Fibroblast of lung (primary cell): ENCODE data around the gene WDR36.

Experiments
- EZH2 ChIP-seq: IDR thresholded peaks from 2 replicates; pipeline ENCODE4 v1.5.1; 2012; ENCODE audit warnings: low read length, control low read depth, mild to moderate bottlenecking; ENCODE audit errors: missing control alignments
- TF ChIP-seq, protein P1 (sequence below), 2 donors: IDR thresholded peaks in 1 of 2; conservative IDR thresholded peaks in 1 of 2; 1 replicate in 1 of 2; 2 replicates in 1 of 2; pipeline ENCODE4 v1.5.1; 2011 to 2012; ENCODE audit warnings: low read length in 2 of 2, control low read depth in 1 of 2, inconsistent platforms in 1 of 2, low read depth in 1 of 2, mild to moderate bottlenecking in 1 of 2

DNA sequence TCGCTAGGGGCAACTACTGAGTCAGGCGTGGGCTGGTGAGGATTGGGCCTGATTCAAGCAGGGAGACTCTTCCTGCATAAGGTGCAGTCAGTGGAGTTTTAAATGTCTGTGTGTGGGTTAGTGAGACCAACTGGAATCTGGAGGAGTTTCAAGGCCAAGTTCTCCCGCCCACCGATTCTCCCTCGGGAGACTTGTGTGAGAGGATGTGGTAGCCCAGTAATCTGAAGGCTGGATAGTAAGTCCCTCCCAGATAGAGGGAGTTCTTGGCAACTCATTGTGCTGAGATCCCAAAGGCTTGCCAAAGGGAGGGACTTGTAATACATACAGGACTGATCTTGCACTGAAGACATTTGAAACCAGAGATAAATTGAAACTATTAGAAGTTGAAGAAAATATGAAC is 51.8 kb downstream of the WDR36 start:
- TF ChIP-seq, protein P1, sequence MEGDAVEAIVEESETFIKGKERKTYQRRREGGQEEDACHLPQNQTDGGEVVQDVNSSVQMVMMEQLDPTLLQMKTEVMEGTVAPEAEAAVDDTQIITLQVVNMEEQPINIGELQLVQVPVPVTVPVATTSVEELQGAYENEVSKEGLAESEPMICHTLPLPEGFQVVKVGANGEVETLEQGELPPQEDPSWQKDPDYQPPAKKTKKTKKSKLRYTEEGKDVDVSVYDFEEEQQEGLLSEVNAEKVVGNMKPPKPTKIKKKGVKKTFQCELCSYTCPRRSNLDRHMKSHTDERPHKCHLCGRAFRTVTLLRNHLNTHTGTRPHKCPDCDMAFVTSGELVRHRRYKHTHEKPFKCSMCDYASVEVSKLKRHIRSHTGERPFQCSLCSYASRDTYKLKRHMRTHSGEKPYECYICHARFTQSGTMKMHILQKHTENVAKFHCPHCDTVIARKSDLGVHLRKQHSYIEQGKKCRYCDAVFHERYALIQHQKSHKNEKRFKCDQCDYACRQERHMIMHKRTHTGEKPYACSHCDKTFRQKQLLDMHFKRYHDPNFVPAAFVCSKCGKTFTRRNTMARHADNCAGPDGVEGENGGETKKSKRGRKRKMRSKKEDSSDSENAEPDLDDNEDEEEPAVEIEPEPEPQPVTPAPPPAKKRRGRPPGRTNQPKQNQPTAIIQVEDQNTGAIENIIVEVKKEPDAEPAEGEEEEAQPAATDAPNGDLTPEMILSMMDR (conservative IDR thresholded peaks at IDR 0.05 in 1 of 2, IDR thresholded peaks at IDR 0.05 in 1 of 2; ENCODE audit: low read depth in 1 of 2, low read length in 2 of 2) = no peak
- no peak for TF ChIP-seq EZH2
